Measurements from ENCODE around the gene SERTAD3.

The SERTAD3 gene

DNA sequence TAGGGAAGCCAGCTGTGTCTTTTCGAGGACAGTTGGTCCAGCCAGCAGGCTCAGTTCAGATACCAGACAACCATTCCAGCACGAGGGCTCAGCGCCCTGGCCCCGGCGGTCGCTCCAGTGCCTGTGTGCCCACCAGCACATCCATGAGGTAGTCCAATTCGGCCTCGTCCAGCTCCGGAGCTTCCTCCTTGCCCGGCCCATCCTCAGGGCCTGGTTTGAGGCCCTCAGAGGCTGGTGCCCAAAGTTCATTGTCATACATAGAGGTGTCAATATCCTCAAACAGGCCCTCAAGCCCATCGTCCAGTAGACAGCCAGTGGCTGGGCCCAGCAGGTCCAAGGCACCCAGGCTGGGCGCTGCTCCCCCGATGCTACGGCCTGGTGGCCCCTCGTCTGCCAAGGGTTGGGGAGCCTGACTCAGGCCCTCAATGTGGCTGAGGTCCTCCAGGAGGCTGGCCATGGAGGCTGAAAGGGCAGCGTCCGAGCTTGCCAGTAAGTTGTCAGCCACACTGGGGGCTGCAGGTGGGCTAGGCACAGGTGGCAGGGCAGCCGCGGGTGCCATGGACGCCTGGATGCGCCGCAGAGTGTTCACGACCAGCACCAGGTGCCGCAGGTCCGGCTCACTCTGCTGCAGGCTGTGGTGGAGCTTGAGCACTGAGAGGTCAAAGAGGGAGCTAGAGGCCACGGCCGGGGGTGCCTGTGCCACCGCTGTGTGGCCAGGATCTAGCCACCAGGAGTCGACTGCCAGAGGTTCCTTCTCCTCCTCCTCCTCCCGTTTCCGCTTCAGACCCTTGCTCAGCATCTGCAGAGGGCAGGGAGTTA, 21.2 kb downstream of the SERTAD3 start:
- TF ChIP-seq, protein P1, sequence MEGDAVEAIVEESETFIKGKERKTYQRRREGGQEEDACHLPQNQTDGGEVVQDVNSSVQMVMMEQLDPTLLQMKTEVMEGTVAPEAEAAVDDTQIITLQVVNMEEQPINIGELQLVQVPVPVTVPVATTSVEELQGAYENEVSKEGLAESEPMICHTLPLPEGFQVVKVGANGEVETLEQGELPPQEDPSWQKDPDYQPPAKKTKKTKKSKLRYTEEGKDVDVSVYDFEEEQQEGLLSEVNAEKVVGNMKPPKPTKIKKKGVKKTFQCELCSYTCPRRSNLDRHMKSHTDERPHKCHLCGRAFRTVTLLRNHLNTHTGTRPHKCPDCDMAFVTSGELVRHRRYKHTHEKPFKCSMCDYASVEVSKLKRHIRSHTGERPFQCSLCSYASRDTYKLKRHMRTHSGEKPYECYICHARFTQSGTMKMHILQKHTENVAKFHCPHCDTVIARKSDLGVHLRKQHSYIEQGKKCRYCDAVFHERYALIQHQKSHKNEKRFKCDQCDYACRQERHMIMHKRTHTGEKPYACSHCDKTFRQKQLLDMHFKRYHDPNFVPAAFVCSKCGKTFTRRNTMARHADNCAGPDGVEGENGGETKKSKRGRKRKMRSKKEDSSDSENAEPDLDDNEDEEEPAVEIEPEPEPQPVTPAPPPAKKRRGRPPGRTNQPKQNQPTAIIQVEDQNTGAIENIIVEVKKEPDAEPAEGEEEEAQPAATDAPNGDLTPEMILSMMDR (IDR thresholded peaks at IDR 0.05): no peak

GRCh38 chr19:40421993-40422747, 22.0 kb downstream of the SERTAD3 start:
- TF ChIP-seq, protein P1 (IDR thresholded peaks at IDR 0.05): no peak

DNA sequence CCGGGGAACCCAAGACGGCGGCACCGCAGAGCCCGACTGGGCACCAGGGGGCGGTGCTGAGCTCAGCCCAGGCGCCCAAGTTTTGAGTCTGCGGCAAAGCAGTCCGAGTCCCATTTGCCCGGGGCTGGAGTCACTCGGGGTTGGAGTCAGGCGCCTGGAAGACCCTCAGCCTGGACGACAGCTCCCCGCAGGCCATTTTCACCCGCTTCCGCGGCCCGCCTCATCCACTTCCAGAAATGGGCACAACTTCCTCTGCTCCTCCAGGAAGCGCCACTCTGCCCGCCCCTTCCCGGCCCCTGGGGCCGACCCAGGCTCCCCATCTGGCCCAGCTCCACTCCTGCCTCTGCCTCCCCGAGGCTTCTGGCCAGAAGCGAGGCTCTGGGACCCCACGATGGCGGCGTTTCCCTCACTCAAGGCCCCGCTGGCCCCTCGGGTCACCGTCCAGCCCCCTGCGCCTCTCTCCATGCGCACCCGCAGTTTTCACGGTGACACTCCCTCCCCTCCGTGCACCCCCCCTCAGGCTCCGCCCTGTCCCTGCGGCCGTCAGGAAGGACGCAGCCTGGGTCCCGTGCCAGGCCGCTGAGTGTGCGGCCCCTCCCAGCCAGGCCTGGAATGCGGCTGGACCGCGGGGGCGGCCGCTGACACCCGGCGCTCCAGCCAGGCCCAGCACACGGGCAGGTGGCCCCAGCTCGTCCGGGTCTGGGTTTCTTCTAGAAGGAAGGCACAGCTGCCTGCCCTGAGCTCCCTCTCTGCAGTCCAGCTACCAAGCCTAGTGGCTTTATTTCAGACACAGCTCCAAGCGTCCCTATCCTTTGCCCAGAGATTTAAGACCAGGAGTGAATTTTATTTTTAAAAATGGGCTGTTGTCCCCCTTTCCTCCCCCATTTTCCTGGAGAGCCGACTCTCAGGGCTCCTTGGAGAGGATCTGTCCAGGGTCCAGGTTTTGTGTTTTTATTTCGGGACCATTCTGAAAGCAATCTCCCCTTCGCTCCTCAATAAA, 23.1 kb downstream of the SERTAD3 start:
- TF ChIP-seq, protein P1 (IDR thresholded peaks at IDR 0.05): peak; percentile 97

- TF ChIP-seq, protein P1 (IDR thresholded peaks at IDR 0.05): no peak
Measured at GRCh38 chr19:40420451-40420765, 23.7 kb downstream of the SERTAD3 start.

DNA sequence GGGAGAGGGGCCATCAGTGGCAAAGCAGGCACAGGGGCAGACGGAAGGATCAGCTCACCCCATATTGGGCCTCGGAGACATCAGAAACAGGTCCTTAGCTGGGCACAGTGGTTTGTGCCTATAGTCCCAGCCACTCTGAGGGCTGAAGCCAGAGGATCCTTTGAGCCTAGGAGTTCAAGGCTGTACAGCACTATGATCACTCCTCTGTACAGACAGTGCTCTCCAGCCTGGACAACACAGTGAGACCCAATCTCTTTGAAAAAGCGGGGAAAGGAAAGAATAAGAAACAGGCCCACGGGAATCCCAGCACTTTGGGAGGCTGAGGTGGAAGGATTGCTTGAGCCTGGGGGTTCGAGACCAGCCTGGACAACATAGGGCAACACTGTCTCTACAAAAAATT, 24.4 kb downstream of the SERTAD3 start:
- TF ChIP-seq, protein P1 (IDR thresholded peaks at IDR 0.05): no peak

DNA sequence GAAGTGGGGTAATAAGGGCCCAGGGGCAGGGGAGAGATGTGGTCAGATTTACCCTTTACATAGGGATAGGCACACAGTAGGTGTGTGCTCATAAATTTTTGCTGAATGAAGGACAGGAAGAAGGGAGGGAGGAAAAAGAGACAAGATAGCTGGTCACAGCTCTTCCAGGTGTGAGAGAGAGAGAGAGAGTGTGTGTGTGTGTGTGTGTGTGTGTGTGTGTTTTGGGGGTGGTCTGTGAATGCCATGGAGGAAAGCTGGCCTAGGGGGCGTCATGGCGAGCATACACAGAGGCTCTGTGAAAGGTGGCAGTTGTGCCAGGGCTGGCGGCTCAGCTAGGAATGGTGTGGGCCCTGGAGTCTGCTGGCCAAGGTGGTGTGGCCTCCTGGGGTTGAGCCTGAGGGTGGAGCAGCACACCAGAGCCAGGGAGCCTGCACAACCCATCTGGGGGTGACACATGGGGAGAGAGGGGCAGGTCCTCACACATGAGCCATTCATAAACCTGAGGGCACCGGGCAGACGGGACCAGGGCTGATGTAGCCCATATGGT, 25.0 kb downstream of the SERTAD3 start:
- TF ChIP-seq, protein P1 (IDR thresholded peaks at IDR 0.05): no peak

DNA sequence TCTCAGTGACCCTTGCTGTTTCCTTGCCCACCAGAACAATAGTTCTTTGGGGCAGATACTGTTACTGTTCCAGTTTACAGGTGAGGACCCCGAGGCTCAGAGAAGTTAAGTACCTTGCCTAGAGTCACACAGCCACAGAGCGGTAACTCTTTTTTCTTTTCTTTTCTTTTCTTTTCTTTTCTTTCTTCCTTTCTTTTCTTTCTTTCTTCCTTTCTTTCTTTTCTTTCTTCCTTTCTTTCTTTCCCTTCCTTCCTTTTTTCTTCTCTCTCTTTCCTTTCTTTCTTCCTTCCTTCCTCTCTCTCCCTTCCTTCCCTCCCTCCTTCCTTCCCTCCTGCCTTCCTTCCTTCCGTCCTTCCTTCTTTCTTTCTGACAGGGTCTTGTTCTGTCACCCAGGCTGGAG, 26.1 kb downstream of the SERTAD3 start:
- TF ChIP-seq, protein P1 (IDR thresholded peaks at IDR 0.05): no peak
